HG03159 (cell line): Measurements from ENCODE around the gene FBN2.
"Not testable (repeated sequence)": the region's sequence is repeated elsewhere in the genome, so short reads cannot be mapped to it uniquely, and the experiment has no call there.

ENCODE experiments used
- ATAC-seq: cut with Tn5 transposase; IDR thresholded peaks from one replicate; pipeline ENCODE4 v1.9.1; 2021; ENCODE audit warnings: mild to moderate bottlenecking, moderate library complexity; ENCODE audit not compliant: unreplicated experiment

Gene FBN2

GRCh38 chr5:128535251-128535650, 2.8 kb downstream of the FBN2 start:
- no peak for ATAC-seq

DNA sequence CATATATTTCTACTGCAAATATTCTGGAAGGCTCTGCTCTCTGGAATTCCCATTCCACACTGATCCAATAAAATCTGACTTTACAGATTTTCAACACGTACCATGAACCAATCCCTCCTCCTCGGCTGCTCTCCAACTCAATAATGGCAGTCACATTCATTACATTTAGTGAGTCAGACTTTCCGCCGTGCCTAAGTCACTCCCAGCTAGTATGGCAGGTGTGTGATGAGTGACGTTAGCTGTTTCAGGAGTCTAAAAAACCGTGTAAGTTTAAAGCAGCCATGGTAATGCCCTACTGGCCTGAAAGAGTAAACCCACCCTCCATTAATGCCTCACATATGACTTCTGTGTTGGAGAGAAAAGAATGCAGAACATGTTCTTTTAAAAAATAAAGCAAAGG, 3.3 kb downstream of the FBN2 start:
- no peak for ATAC-seq

DNA sequence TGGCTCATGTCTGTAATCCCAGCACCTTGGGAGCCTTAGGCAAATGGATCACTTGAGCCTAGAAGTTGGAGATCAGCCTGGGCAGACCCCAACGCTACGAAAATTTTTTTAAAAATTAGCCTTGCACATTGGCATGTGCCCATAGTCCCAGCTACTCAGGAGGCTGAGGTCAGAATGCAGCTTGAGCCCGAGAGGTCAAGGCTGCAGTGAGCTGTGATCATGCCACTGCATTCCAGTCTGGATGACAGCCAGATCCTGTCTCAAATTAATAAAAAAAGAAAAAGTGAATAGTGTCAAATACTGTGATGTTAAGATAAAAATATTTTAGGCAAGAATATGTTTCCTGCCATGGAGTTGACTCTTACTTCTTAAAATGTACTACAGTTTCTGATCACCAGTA, 5.3 kb downstream of the FBN2 start:
- ATAC-seq = no peak

- no peak for ATAC-seq
Observed at GRCh38 chr5:128532127-128532526, 5.9 kb downstream of the FBN2 start.

GRCh38 chr5:128528637-128529255, 9.3 kb downstream of the FBN2 start:
- ATAC-seq = no peak

DNA sequence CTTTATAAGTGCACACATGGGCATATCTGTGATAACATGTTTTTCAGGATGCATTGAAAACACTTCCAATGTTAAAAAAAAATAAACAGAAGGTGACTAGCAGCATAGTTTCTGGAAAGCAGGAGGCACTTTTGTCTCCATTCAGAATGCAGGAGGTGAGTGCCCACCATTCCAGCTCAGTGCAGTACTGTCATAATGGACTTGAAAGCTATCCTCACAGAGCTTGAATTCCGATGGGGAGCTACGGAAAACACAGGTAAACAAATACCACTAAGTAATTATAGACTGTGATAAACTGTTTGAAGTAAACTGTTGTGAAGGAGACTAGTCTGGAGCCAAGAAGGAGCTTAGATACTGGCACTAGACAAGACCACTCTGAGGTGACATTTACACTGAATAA, 9.9 kb downstream of the FBN2 start:
- ATAC-seq = no peak

- ATAC-seq = no peak
Observed at GRCh38 chr5:128527077-128527476, 11.0 kb downstream of the FBN2 start.

DNA sequence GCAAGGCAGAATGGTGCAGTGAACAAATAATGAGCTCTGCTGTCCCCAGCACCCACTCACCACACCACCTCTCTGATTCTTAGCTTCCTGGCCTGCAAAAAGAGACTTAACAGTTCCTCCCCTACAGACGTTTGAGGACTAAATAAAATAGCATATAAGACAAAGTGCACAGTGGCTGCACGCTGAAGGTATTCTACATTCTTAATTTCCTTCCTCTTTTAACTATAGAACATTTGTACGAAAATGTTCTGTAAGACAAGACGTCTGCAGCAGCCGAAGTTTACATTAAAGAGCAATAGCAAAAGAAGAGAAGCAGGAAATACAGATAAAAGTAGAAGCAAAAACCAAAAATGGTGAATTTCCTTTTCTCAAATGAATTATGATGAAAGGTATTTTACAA, 15.7 kb downstream of the FBN2 start:
- ATAC-seq = no peak

GRCh38 chr5:128519827-128520226, 18.2 kb downstream of the FBN2 start:
- ATAC-seq = no peak

GRCh38 chr5:128516978-128517377, 21.1 kb downstream of the FBN2 start:
- ATAC-seq = no peak

GRCh38 chr5:128513806-128514205, 24.2 kb downstream of the FBN2 start:
- ATAC-seq = no peak

GRCh38 chr5:128512894-128513293, 25.2 kb downstream of the FBN2 start:
- ATAC-seq = no peak

- no peak for ATAC-seq
Observed at GRCh38 chr5:128506643-128507042, 31.4 kb downstream of the FBN2 start.

DNA sequence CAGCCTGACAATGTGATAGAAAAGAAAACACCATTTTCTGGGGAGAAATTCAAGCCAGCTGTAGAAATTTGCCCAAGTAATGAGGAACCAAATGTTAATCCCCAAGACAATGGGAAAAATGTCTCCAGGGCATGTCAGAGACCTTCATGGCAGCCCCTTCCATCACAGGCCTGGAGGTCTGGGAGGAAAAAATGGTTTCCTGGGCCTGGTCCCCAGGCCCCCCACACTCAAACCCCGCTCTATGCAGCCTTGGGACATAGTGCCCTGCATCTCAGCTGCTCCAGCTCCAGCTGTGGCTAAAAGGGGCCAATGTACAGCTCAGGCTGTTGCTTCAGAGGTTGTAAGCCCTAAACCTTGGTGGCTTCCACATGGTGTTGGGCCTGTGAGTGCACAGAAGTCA, 34.3 kb downstream of the FBN2 start:
- ATAC-seq = not testable (repeated sequence)

- ATAC-seq = no peak
Observed at GRCh38 chr5:128498844-128499455, 39.1 kb downstream of the FBN2 start.

DNA sequence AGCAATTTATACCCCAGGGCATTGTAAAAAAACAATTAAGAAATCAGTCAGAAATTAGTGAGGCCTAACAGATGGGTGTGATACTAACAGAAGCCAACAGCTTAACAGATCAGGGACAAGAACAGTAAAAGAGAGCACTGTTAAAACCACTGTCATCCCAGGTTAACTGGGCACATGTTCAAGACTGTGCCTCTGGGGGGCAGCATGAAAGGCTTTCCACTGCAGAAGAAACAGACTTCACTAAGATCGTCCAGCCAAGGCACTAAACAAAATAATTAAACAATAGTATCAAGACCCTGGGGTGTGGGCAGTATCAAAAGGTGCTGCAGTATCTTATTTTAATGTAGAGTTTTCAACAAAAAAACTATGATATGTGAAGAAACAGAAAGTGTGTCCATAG, 43.5 kb downstream of the FBN2 start:
- ATAC-seq = no peak

- no peak for ATAC-seq
Observed at GRCh38 chr5:128493657-128494329, 44.3 kb downstream of the FBN2 start.

DNA sequence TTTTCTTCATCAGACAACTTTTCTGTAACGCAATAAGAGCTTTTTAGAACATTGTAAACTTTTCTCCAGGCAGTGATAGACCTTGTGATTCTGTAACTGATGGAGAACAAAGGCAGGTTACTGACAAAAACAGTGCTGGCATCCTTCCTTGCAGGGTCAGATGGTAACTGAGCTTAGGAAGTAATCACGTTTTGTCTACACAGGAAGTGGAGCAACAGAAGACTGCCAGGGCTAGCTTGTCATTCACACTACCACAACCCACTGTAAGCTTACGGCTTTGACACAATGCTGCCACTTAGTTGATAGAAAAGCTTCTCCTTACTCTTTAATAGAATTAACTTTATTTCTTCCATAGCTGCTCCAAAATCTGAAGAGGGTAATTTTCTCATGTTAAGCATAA, 46.8 kb downstream of the FBN2 start:
- no peak for ATAC-seq

- no peak for ATAC-seq
Observed at GRCh38 chr5:128490761-128491160, 47.3 kb downstream of the FBN2 start.

DNA sequence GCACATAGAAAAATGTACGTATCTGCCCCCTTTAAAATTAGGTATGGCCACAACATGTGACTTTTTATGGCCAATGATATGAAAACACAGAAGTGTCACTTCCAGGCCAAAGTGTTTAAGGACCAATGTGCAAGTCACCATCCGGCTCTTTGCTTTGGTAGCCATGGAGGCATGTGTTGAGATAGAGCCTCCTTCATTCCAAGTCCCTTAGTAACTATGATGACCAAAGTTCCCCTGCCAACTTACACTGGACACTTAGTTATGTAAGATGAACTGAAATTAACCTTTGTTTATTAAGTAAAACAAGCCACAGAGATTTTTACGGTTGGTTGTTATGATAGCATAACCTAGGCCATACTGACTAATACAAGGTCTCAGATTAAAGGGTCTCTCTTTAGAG, 51.0 kb downstream of the FBN2 start:
- no peak for ATAC-seq

DNA sequence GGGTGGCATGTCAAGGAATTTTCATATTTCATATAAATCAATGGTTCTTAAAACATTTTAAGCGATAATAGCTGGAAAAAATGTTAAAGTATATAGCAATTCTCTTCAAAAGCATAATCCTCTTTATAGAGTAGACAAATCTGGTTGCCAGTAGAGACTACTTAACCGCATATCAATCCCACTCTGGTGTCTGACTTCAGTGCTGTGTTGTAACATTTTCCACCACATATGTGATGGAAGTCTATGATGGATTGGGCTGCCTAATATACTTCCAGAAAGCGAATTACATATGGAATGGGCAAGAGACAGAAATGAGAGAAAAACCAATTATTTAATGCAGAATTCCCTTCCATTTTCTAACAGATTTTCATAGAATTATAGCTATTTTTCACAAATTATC, 54.3 kb downstream of the FBN2 start:
- no peak for ATAC-seq

GRCh38 chr5:128480906-128481633, 57.0 kb downstream of the FBN2 start:
- ATAC-seq = no peak
